DND-41 (cell line): Measurements from ENCODE around the gene DENND6B.

Experiments
- ATAC-seq: fragments of 200-7000 bp; cut with Tn5 transposase; 3 replicates; pipeline ENCODE4 v1.9.1; 2021; ENCODE audit warnings: low read depth; ENCODE audit not compliant: insufficient read depth
- DNase-seq: peaks from one replicate; pipeline ENCODE4 v3.0.0-alpha.2; 2020
- H2AFZ ChIP-seq: 2 replicates; pipeline ENCODE4 v1.6.0; 2012; ENCODE audit warnings: low read depth, low read length
- H3K27ac ChIP-seq: 2 replicates; pipeline ENCODE4 v1.5.1; 2012; ENCODE audit warnings: low read length, inconsistent platforms
- H3K27me3 ChIP-seq: fragments of 200-600 bp; sonication (generic); 2 replicates; pipeline ENCODE4 v1.6.0; 2012; ENCODE audit warnings: low read length, mild to moderate bottlenecking, inconsistent platforms; ENCODE audit not compliant: insufficient read depth, poor library complexity
- H3K36me3 ChIP-seq: 2 replicates; pipeline ENCODE4 v1.5.1; 2012; ENCODE audit warnings: low read length, inconsistent platforms; ENCODE audit not compliant: insufficient read depth
- H3K4me1 ChIP-seq: 2 replicates; pipeline ENCODE4 v1.5.1; 2012; ENCODE audit warnings: mild to moderate bottlenecking, low read length; ENCODE audit not compliant: insufficient read depth
- H3K4me2 ChIP-seq: 2 replicates; pipeline ENCODE4 v1.6.0; 2012; ENCODE audit warnings: mild to moderate bottlenecking, moderate library complexity, low read length, inconsistent platforms; ENCODE audit not compliant: insufficient read depth
- H3K4me3 ChIP-seq, 2 experiments: fragments of 200-600 bp in 1 of 2; shearing (Covaris generic) in 1 of 2; 2 replicates each; pipeline ENCODE4 v1.5.1; 2012 to 2016; ENCODE audit warnings: inconsistent platforms in 2 of 2, low read length in 2 of 2, mild to moderate bottlenecking in 2 of 2, low read depth in 1 of 2, moderate library complexity in 1 of 2
- H3K79me2 ChIP-seq: 2 replicates; pipeline ENCODE4 v1.6.0; 2012; ENCODE audit warnings: low read length, inconsistent platforms; ENCODE audit not compliant: insufficient read depth
- H3K9ac ChIP-seq: 2 replicates; pipeline ENCODE4 v1.6.0; 2012; ENCODE audit warnings: low read depth, mild to moderate bottlenecking, inconsistent platforms, low read length, moderate library complexity
- H3K9me3 ChIP-seq: 2 replicates; pipeline ENCODE4 v1.5.1; 2012; ENCODE audit warnings: low read length, moderate library complexity, mild to moderate bottlenecking, inconsistent platforms; ENCODE audit not compliant: insufficient read depth, severe bottlenecking
- H4K20me1 ChIP-seq: 2 replicates; pipeline ENCODE4 v1.6.0; 2012; ENCODE audit warnings: low read length; ENCODE audit not compliant: insufficient read depth
- CTCF ChIP-seq: IDR thresholded peaks from 2 replicates; pipeline ENCODE4 v1.5.1; 2012; ENCODE audit warnings: borderline replicate concordance, low read length, moderate library complexity, mild to moderate bottlenecking; ENCODE audit not compliant: poor library complexity, severe bottlenecking; ENCODE audit errors: extremely low read depth
- EZH2 ChIP-seq: IDR thresholded peaks from 3 replicates; pipeline ENCODE4 v1.6.1; 2012; ENCODE audit warnings: borderline replicate concordance, low read depth, mild to moderate bottlenecking, moderate library complexity, low read length, inconsistent platforms; ENCODE audit not compliant: severe bottlenecking

Gene DENND6B

GRCh38 chr22:50356186-50356585 is 29.4 kb upstream of the DENND6B start:
- H3K27me3 ChIP-seq = no peaks in the 10 kb centered on the region
- H3K4me1 ChIP-seq = no peaks in the 10 kb centered on the region
- no peak for DNase-seq
- H2AFZ ChIP-seq = no peak overlapping the region
- no peak for TF ChIP-seq EZH2
- TF ChIP-seq CTCF = no peak
- H3K79me2 ChIP-seq = peaks cover 84% of the 10 kb centered on the region
- H3K4me3 ChIP-seq = no peak overlapping the region
- no peaks in the 10 kb centered on the region for H3K9me3 ChIP-seq
- peaks cover 33% of the 10 kb centered on the region for H4K20me1 ChIP-seq
- H3K27ac ChIP-seq = no peak overlapping the region
- no peak for ATAC-seq
- H3K9ac ChIP-seq = no peak overlapping the region
- H3K4me2 ChIP-seq = no peak overlapping the region
- H3K36me3 ChIP-seq = peaks cover 30% of the 10 kb centered on the region

DNA sequence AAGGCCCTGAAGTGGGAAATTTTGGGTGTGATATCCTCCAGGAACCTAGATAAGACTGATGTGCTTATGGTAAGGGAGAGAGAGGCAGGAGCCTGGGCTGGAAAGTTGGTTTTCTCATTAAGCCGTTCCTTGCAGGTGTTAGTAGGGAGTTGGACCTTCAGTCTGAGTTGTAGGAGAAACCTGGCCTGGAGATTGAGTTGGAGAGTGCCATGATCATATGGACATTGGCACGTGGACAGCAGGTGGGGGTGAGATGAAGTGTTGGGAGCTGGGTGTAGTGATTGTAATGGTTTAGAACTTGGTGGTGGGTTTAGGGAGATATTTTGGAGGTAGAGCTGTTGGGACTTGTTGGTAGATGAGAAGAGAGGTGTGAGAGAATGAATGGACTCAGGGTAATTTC is 21.2 kb upstream of the DENND6B start:
- no peaks in the 10 kb centered on the region for H3K9me3 ChIP-seq
- no peak for TF ChIP-seq CTCF
- no peak for TF ChIP-seq EZH2
- H3K4me2 ChIP-seq = 0 out of 2 replicates have a peak overlapping the region, but pooled peaks have one; percentile 25
- H3K27me3 ChIP-seq = no peaks in the 10 kb centered on the region
- no peak overlapping the region for H2AFZ ChIP-seq
- DNase-seq (no peak), ATAC-seq (no peak)
- H3K27ac ChIP-seq = no peak overlapping the region
- no peak overlapping the region for H3K9ac ChIP-seq
- peaks cover 33% of the 10 kb centered on the region for H3K36me3 ChIP-seq
- H4K20me1 ChIP-seq = peaks cover 35% of the 10 kb centered on the region
- H3K4me1 ChIP-seq = peaks cover 22% of the 10 kb centered on the region
- no peak overlapping the region for H3K4me3 ChIP-seq
- peaks cover 70% of the 10 kb centered on the region for H3K79me2 ChIP-seq

- peaks cover 26% of the 10 kb centered on the region for H3K36me3 ChIP-seq
- H3K27me3 ChIP-seq = no peaks in the 10 kb centered on the region
- ATAC-seq (no peak), DNase-seq (no peak)
- peak overlapping the region; percentile 54 for H3K4me2 ChIP-seq
- TF ChIP-seq EZH2 (no peak), CTCF (no peak)
- 0 out of 2 replicates have a peak overlapping the region, but pooled peaks have one; percentile 11 for H3K27ac ChIP-seq
- peaks cover 30% of the 10 kb centered on the region for H3K4me1 ChIP-seq
- 0 out of 2 replicates have a peak overlapping the region, but pooled peaks have one; percentile 8 for H3K9ac ChIP-seq
- H3K79me2 ChIP-seq = peaks cover 63% of the 10 kb centered on the region
- no peak overlapping the region for H2AFZ ChIP-seq
- peaks cover 29% of the 10 kb centered on the region for H4K20me1 ChIP-seq
- peak overlapping the region in 1 of 2 experiments; percentile 34; a peak in 1 of 4 replicates for H3K4me3 ChIP-seq
- no peaks in the 10 kb centered on the region for H3K9me3 ChIP-seq
Observed at GRCh38 chr22:50347157-50347556, 20.3 kb upstream of the DENND6B start.

- peaks cover 23% of the 10 kb centered on the region for H3K36me3 ChIP-seq
- H3K9me3 ChIP-seq = no peaks in the 10 kb centered on the region
- no peak overlapping the region for H3K27ac ChIP-seq
- peaks cover 28% of the 10 kb centered on the region for H4K20me1 ChIP-seq
- no peak for TF ChIP-seq CTCF
- TF ChIP-seq EZH2 = no peak
- H3K27me3 ChIP-seq = no peaks in the 10 kb centered on the region
- no peak overlapping the region for H2AFZ ChIP-seq
- H3K4me3 ChIP-seq = peak overlapping the region in 1 of 2 experiments; percentile 34; a peak in 2 of 4 replicates
- H3K4me1 ChIP-seq = peaks cover 37% of the 10 kb centered on the region
- H3K79me2 ChIP-seq = peaks cover 60% of the 10 kb centered on the region
- no peak for ATAC-seq
- peak overlapping the region; percentile 54 for H3K4me2 ChIP-seq
- H3K9ac ChIP-seq = peak overlapping the region; percentile 8; the same call in 1 of the 2 replicates
- DNase-seq = no peak
Observed at GRCh38 chr22:50346470-50346869, 19.7 kb upstream of the DENND6B start.
